ENCODE data around the gene ANKS1B.

DNA sequence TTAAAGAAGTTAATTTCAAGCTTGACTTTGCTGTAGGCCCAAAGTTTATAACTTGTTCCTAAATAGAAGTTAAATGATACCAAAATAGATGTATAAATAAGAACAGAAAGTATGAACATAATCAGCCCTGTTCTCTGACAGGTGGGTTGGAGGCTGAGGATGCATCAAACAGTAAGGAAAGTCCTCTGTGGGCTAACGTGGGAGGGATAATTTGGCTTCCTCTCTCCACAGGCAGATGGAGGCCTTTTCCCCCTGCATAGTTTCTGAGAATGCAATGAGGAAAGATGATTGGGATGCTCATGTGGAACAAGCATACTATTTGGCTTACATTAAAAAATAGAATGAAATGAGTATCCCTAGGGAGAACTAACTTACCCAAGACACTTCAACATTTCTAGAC lies 280.7 kb downstream of the ANKS1B start:
- TF ChIP-seq, protein P1, sequence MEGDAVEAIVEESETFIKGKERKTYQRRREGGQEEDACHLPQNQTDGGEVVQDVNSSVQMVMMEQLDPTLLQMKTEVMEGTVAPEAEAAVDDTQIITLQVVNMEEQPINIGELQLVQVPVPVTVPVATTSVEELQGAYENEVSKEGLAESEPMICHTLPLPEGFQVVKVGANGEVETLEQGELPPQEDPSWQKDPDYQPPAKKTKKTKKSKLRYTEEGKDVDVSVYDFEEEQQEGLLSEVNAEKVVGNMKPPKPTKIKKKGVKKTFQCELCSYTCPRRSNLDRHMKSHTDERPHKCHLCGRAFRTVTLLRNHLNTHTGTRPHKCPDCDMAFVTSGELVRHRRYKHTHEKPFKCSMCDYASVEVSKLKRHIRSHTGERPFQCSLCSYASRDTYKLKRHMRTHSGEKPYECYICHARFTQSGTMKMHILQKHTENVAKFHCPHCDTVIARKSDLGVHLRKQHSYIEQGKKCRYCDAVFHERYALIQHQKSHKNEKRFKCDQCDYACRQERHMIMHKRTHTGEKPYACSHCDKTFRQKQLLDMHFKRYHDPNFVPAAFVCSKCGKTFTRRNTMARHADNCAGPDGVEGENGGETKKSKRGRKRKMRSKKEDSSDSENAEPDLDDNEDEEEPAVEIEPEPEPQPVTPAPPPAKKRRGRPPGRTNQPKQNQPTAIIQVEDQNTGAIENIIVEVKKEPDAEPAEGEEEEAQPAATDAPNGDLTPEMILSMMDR (IDR thresholded peaks at IDR 0.05) = no peak
- TF ChIP-seq POLR2A (IDR thresholded peaks at IDR 0.05) = no peak
